GM21529 (cell line): ENCODE results near the gene RABL3.
"Not testable (repeated sequence)": the region's sequence is repeated elsewhere in the genome, so short reads cannot be mapped to it uniquely, and the experiment has no call there.

Source experiments
- ATAC-seq: cut with Tn5 transposase; IDR thresholded peaks from one replicate; pipeline ENCODE4 v1.9.1; 2021; ENCODE audit not compliant: unreplicated experiment

Gene RABL3

DNA sequence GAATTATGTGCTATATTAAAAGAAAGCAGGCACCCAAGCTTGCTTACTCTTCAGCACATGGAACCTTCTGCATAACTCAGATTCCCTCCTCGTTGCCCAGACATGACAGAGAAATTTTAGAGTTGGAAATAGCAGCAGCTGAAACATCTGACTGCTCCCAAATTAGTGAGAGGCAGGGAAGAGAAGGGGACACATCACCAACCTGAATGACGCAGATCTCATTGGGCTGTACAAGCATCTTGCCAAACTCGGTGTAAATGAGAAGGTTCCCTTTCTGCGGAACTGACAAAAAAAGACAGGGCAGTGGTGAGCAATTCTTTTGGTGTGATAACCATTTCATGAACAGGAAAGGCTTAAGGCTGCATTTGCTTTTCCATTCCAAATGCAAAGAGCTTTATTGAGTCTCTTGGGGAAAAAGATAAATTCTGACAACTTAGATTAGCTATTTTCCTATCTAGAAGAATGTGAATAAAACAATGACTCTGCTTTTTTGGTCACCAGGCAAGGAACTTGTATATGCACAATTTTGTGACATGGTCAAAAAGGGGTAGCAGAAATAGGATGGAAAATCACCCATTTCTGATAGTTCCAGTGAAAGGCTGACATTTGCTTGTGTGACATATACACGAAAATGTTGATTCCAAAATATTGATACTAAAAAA lies 95.4 kb downstream of the RABL3 start:
- ATAC-seq: no peak

DNA sequence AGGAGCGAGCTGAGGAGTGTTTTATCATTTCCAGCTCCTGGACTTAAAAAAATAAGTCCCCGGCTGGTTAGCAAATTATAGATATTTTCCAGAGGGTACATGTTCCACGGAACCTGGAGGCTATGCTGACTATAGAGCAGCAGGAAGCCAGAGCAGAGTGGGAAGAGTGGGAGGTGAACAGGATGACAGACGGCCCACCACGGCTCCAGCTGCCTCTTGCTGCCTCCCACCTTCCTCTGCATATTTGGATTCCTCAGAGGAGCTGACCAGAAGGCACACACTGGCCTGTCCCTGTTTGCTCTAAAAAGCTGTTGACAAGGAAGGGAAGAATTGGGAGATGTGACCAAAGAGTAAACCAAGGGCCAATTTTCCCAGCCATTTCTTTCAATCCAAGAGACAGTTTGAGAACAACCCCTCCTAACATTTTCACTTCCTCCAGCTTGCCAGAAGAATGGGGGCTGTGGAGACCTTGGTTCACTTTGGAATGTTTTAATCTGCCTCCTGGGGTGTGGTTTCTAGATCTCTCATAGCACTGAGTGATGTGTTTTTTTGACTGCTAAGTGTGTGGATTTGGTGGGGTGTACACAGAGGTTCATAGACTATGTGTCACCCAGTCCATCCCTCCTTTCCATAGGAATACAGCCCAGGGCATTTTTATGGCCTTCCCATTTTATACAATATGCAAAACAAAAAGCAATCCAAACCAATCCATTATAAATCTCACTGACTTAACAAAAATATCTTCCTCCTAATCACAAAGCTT lies 97.1 kb downstream of the RABL3 start:
- no peak for ATAC-seq

- no peak for ATAC-seq
Measured at GRCh38 chr3:120642368-120642948, 99.9 kb downstream of the RABL3 start.

DNA sequence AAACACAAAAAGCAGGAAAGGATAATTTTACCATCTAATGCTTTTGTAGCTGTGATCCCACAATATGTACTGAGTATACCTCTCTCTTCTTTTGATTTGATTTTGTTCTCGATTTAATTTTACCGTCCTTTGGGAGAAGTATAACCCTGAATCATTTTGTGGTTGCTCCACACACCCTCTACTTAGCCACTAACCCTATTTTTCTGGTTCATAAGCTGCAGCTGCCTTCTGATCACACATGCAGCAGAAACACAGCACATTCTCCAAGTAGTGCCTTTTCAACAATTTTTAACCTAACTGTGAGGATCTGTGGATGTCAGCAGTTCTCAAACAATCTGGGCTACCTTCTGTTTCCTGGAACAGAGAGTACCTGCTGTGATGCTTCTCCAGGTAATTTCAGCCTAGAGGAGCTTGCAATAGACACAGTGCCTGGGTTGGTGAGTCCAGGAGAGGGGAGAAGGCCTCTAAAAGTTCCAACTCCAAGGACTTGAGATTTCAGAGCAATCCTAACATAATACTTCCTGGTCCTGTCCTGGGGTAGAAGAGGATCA lies 100.5 kb downstream of the RABL3 start:
- ATAC-seq: no peak

DNA sequence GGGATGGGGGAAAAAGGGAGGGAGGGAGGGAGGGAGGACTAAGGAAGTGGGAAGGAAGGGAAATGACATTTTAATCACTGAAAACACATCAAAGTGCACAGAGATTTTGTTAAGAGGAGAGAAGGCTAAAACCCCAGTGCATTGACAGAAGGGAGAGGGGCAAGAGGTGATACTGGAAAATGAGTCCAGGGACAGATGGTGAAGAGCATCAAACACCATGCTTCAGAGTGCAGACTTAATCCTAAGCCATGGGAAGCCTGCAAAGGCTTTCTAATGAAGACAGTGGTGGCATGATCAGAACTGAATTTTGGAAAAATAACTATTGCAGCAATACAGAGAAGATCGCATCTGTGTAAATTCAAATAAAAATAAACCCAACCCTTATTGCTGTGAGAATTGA lies 102.1 kb downstream of the RABL3 start:
- ATAC-seq: no peak

DNA sequence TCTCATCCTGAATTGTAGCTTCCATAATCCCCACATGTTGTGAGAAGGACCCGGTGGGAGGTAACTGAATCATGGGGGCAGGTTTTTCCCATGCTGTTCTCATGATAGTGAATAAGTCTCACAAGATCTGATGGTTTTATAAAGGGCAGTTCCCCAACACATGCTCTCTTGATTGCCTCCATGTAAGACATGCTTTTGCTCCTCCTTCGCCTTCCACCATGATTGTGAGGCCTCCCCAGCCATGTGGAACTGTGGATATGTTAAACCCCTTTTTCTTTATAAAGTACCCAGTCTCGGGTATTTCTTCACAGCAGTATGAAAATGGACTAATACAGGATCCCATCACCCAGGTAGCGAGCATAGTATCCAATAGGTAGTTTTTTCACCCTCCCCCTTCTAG lies 103.5 kb downstream of the RABL3 start:
- ATAC-seq: not testable (repeated sequence)

DNA sequence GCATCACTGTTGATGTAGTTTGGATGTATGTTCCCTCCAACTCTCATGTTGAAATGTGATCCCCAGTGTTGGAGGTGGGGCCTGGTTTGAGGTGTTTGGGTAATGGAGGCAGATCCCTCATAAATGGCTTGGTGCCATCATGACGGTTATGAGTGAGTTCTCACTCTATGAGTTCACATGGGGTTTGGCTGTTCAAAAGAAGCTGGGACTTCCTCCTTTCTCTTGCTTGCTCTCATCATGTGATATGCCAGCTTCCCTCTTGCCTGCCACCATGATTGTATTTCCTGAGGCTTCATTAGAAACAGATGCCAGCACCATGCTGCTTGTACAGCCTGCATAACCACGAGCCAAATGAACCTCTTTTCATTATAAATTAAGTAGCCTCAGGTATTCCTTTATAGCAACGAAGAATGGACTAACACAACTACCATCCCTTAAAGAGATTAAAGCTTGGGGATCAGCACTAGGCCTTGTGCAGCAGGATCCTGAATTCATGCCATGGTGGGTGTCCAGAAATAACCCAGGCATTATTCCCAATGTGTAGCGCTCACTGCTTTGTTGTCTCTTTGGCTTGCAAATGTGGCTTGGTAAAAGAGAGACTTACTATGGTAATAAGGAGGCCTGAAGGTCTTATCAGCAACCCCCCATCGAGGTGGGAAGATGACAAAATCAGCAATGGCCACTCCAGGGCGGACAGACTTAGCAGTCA lies 104.3 kb downstream of the RABL3 start:
- no peak for ATAC-seq

GRCh38 chr3:120636795-120637401 lies 105.4 kb downstream of the RABL3 start:
- ATAC-seq: no peak
